Prostate gland (tissue), 2 donors: Measurements from ENCODE around the gene PIH1D1.

ENCODE experiments used
- POLR2AphosphoS5 ChIP-seq: sonication (generic); formaldehyde crosslinking; IDR thresholded peaks from one replicate; pipeline ENCODE4 v1.6.1; 2017; ENCODE audit warnings: antibody characterized with exemption
- TF ChIP-seq, protein P1 (sequence below), 4 experiments: fragments of 200-600 bp in 2 of 4; fragments of 450-650 bp in 2 of 4; sonication (generic) in 2 of 4; IDR thresholded peaks; 1 replicate in 3 of 4; 2 replicates in 1 of 4; pipeline ENCODE4 v1.5.1; 2016 to 2019; ENCODE audit warnings: antibody characterized with exemption in 4 of 4, mild to moderate bottlenecking in 2 of 4, moderate library complexity in 2 of 4

DNA sequence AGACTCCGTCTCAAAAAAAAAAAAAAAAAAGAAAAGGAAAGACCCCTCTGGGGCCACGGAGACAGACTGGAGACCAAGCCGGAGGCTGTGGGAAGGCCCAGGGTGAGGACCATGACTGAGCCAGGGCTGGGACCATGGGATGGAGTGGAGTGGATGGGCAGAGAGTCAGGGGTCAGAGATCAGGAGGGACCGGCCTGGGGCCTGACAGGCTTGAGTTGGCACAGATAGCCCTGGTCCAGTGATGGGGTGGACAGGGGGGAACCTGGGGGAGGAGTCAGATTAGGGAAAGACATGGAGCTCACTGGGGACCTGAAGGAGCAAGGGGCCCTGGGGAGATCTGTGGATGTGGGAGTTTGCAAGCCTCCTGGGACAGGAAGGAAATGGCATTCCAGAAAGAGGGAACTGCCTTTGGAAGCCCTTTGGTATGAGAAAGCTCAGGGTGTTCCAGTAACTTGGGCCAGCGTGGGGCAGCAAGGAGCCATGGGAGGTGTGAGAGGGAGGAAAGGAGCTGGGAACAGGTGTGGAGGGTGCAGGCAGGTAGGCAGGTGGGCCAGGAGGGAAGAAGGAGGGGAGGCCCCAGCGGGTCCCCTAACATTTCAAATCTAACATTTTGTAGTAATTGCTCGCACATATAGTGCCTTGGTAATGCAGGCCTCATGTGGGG is 29.5 kb upstream of the PIH1D1 start:
- TF ChIP-seq POLR2AphosphoS5, result no peak
- TF ChIP-seq, protein P1, sequence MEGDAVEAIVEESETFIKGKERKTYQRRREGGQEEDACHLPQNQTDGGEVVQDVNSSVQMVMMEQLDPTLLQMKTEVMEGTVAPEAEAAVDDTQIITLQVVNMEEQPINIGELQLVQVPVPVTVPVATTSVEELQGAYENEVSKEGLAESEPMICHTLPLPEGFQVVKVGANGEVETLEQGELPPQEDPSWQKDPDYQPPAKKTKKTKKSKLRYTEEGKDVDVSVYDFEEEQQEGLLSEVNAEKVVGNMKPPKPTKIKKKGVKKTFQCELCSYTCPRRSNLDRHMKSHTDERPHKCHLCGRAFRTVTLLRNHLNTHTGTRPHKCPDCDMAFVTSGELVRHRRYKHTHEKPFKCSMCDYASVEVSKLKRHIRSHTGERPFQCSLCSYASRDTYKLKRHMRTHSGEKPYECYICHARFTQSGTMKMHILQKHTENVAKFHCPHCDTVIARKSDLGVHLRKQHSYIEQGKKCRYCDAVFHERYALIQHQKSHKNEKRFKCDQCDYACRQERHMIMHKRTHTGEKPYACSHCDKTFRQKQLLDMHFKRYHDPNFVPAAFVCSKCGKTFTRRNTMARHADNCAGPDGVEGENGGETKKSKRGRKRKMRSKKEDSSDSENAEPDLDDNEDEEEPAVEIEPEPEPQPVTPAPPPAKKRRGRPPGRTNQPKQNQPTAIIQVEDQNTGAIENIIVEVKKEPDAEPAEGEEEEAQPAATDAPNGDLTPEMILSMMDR (IDR thresholded peaks at IDR 0.05), result no peak
